Naive thymus-derived CD4-positive, alpha-beta T cell (primary cell): ENCODE measurements around the gene SLC4A1. TPM values are rescaled to one million over a fixed set of nuclear protein-coding genes. Genes with fewer than 3 reads are reported as not detected.

ENCODE experiments used
- ATAC-seq: fragments of 150-1000 bp; cut with Tn5 transposase; 2 replicates; pipeline ENCODE4 v1.10.0; 2021; ENCODE audit warnings: mild to moderate bottlenecking, moderate library complexity
- CTCF ChIA-PET: fragments of 350-600 bp; sonication (Branson Sonifier 250); formaldehyde crosslinking; loops from one replicate; lab custom pipeline; 2021; ENCODE audit warnings: antibody characterized with exemption; lab: Charles Lee
- POLR2A ChIA-PET: fragments of 350-600 bp; sonication (Branson Sonifier 250); formaldehyde crosslinking; loops from one replicate; lab custom pipeline; 2021; ENCODE audit warnings: antibody characterized with exemption, inconsistent platforms; lab: Charles Lee
- DNase-seq, 9 donors: peaks; one replicate each; pipeline versions ENCODE4 v3.0.0 to v3.0.0-alpha.2; 2020 to 2022; ENCODE audit warnings: mixed read lengths in 1 of 9
- H3K27ac ChIP-seq: one replicate; pipeline ENCODE4 v1.7.0; 2013; ENCODE audit warnings: mild to moderate bottlenecking, low read depth, low read length, moderate library complexity
- H3K27me3 ChIP-seq, 2 donors: one replicate each; pipeline ENCODE4 v1.7.0; 2013; ENCODE audit warnings: low read length in 2 of 2, mild to moderate bottlenecking in 2 of 2, moderate library complexity in 2 of 2; ENCODE audit not compliant: control insufficient read depth in 2 of 2, insufficient read depth in 2 of 2
- H3K36me3 ChIP-seq, 3 experiments: 1 replicate in 2 of 3; 2 replicates in 1 of 3; pipeline ENCODE4 v1.7.0; 2013; ENCODE audit warnings: low read length in 3 of 3, mild to moderate bottlenecking in 3 of 3, moderate library complexity in 1 of 3; ENCODE audit not compliant: insufficient read depth in 3 of 3, control insufficient read depth in 2 of 3
- H3K4me1 ChIP-seq, 2 donors: one replicate each; pipeline ENCODE4 v1.7.0; 2013; ENCODE audit warnings: low read length in 2 of 2, mild to moderate bottlenecking in 2 of 2, moderate library complexity in 1 of 2; ENCODE audit not compliant: control insufficient read depth in 2 of 2, insufficient read depth in 2 of 2
- H3K4me3 ChIP-seq: 2 replicates; pipeline ENCODE4 v1.7.0; 2013; ENCODE audit warnings: mild to moderate bottlenecking, low read length
- H3K9me3 ChIP-seq, 3 experiments: 1 replicate in 2 of 3; 2 replicates in 1 of 3; pipeline ENCODE4 v1.7.0; 2013; ENCODE audit warnings: low read length in 3 of 3; ENCODE audit not compliant: control insufficient read depth in 2 of 3
- H3K27ac Mint-ChIP-seq, 9 donors: one replicate each; pipeline ENCODE4 v1.8.0; 2020 to 2022; ENCODE audit warnings: mixed read lengths in 9 of 9, mild to moderate bottlenecking in 8 of 9, moderate library complexity in 5 of 9, inconsistent platforms in 2 of 9
- H3K27me3 Mint-ChIP-seq, 5 donors: one replicate each; pipeline ENCODE4 v1.8.0; 2021 to 2022; ENCODE audit warnings: mixed read lengths in 5 of 5, mild to moderate bottlenecking in 1 of 5
- H3K36me3 Mint-ChIP-seq, 5 donors: one replicate each; pipeline ENCODE4 v1.8.0; 2020 to 2022; ENCODE audit warnings: mixed read lengths in 5 of 5, mild to moderate bottlenecking in 3 of 5, inconsistent platforms in 1 of 5
- H3K4me1 Mint-ChIP-seq, 7 donors: one replicate each; pipeline ENCODE4 v1.8.0; 2020 to 2022; ENCODE audit warnings: mixed read lengths in 7 of 7, mild to moderate bottlenecking in 3 of 7, inconsistent platforms in 1 of 7
- H3K4me3 Mint-ChIP-seq, 10 donors: one replicate each; pipeline ENCODE4 v1.8.0; 2020 to 2022; ENCODE audit warnings: mild to moderate bottlenecking in 10 of 10, mixed read lengths in 10 of 10, moderate library complexity in 6 of 10, inconsistent platforms in 2 of 10
- H3K9me3 Mint-ChIP-seq, 11 donors: one replicate each; pipeline ENCODE4 v1.8.0; 2020 to 2022; ENCODE audit warnings: mixed read lengths in 11 of 11, mild to moderate bottlenecking in 4 of 11, inconsistent platforms in 1 of 11, moderate library complexity in 1 of 11
- intact Hi-C, 2 donors: fragments of 100-400 bp; cut with micrococcal nuclease; formaldehyde crosslinking; loops; one replicate each; pipeline ENCODE4 v1.15.1; 2023
- polyA plus RNA-seq, 2 donors: library from polyadenylated mRNA; unstranded; fragments of 300-500 nt; fragmentation: Illumina TruSeq; gene quantifications; one replicate each; pipeline ENCODE4 v1.2.3, GENCODE V29; 2021
- total RNA-seq, 6 experiments: library from RNA in 5 of 6; stranded (reverse) in 5 of 6; gene quantifications; 1 replicate in 5 of 6; 2 replicates in 1 of 6; pipeline ENCODE4 v1.2.3 and lab custom pipeline; 2021 to 2026

The SLC4A1 gene
- total and polyA plus RNA-seq, 7 experiments from 2014 or later, result 0.15 TPM; not detected in 6

- H3K27me3 ChIP-seq, result peaks cover 0 to 6% of the 10 kb centered on the region in 2 donors
- Mint-ChIP-seq H3K9me3 (peaks cover 0 to 2% (median 0%) of the 10 kb centered on the region in 11 donors), H3K27me3 (peaks cover 31 to 60% (median 34%) of the 10 kb centered on the region in 5 donors), H3K4me1 (peaks cover 10 to 32% (median 22%) of the 10 kb centered on the region in 7 donors), H3K36me3 (peaks cover 0 to 8% (median 0%) of the 10 kb centered on the region in 5 donors), H3K4me3 (peak overlapping the region in 8 of 10 donors; percentile 10 to 84 (median 42)), H3K27ac (no peak overlapping the region)
- peaks cover 0 to 5% of the 10 kb centered on the region in 2 donors for H3K4me1 ChIP-seq
- CTCF ChIA-PET, result interaction anchor here (1.4 kb wide), 1 partner anchor 99 kb away, joined by 3 read pairs; no protein-coding TSS in a partner anchor
- no peaks in the 10 kb centered on the region for H3K36me3 ChIP-seq
- POLR2A ChIA-PET, result interaction anchor here (0.8 to 3.4 kb wide), 6 partner anchors 11 to 123 kb away, joined by 3 to 23 read pairs (median 6); partner anchors contain the start of genes TMUB2 and UBTF
- intact Hi-C loops, result loop anchor here in 1 of 2 donors (2.0 kb wide), 1 partner anchor 45 kb away; no protein-coding TSS in a partner anchor
- H3K9me3 ChIP-seq, result no peaks in the 10 kb centered on the region
- no peak for ATAC-seq
- no peak overlapping the region for H3K27ac ChIP-seq
- no peak for DNase-seq
- H3K4me3 ChIP-seq, result no peak overlapping the region
These were observed 41.5 kb upstream of the SLC4A1 start for GRCh38 chr17:44309472-44309871.

- Mint-ChIP-seq H3K36me3 (peaks cover 0 to 5% (median 0%) of the 10 kb centered on the region in 5 donors), H3K4me1 (peaks cover 14 to 27% (median 16%) of the 10 kb centered on the region in 7 donors), H3K27me3 (peaks cover 29 to 58% (median 33%) of the 10 kb centered on the region in 5 donors), H3K4me3 (peak overlapping the region; percentile 10 to 84 (median 52)), H3K27ac (peak overlapping the region in 1 of 9 donors; percentile 71), H3K9me3 (peaks cover 0 to 2% (median 0%) of the 10 kb centered on the region in 11 donors)
- H3K9me3 ChIP-seq, result no peaks in the 10 kb centered on the region
- ATAC-seq (no peak), DNase-seq (no peak)
- H3K4me3 ChIP-seq, result no peak overlapping the region
- CTCF ChIA-PET, result no interaction called here
- intact Hi-C loops, result loop anchor here (1.0 to 2.0 kb wide), 4 partner anchors 15 to 88 kb away; partner anchors contain the start of gene SLC25A39 (in 1 of the 2)
- H3K4me1 ChIP-seq, result peaks cover 0 to 5% of the 10 kb centered on the region in 2 donors
- POLR2A ChIA-PET, result interaction anchor here (0.5 to 3.4 kb wide), 6 partner anchors 8 to 162 kb away, joined by 3 to 23 read pairs (median 6); partner anchors contain the start of genes TMUB2 and UBTF
- H3K36me3 ChIP-seq, result no peaks in the 10 kb centered on the region
- peaks cover 0 to under 1% of the 10 kb centered on the region in 2 donors for H3K27me3 ChIP-seq
- no peak overlapping the region for H3K27ac ChIP-seq
These were observed 40.9 kb upstream of the SLC4A1 start for GRCh38 chr17:44308865-44309264.

DNA sequence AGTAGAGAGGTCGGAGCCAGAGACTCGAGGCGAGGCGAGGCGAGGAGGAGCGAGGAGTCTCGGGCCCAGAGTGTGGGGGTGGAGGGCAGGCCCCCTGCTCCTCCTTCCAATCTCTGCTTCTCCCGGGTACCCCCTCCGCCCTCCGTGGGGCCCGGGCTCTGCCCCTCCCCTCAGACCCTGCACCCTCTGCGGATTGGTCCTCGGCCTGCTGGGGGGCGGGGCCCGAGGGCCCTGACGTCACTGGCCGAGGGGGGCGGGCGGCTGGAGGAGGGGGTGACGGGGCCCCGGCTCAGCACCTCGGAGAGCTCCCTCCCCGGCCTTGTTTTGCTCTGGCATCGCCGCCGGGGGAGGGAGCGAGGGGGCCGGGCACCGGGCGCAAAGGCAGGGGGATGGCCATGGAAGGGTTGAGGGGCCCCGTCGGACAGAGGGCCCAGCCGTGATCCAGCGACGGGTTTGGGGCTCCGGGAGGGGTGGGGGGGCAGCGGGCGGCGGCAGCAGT, 40.4 kb upstream of the SLC4A1 start, which contains the start of gene RUNDC3A:
TSS of gene RUNDC3A (plus strand) at position 282 of the 499 bp plus-strand sequence. CDS start 232 bp downstream, outside the sequence.
- H3K4me1 Mint-ChIP-seq, result peaks cover 14 to 27% (median 15%) of the 10 kb centered on the region in 7 donors
- Histone ChIP-seq H3K27me3 (no peaks in the 10 kb centered on the region), H3K27ac (no peak within 1 kb of the TSS), H3K4me3 (no peak within 1 kb of the TSS), H3K4me1 (peaks cover 0 to 5% of the 10 kb centered on the region in 2 donors), H3K36me3 (no peaks in the 10 kb centered on the region), H3K9me3 (no peaks in the 10 kb centered on the region)
- intact Hi-C loops, result loop anchor here (1.0 to 2.0 kb wide), 4 partner anchors 16 to 87 kb away; partner anchors contain the start of gene SLC25A39 (in 1 of the 2)
- ATAC-seq (peak; percentile 99), DNase-seq (peak; percentile 75 to 90 (median 85))
- peaks cover 28 to 57% (median 32%) of the 10 kb centered on the region in 5 donors for H3K27me3 Mint-ChIP-seq
- H3K4me3 Mint-ChIP-seq, result peak within 1 kb of the TSS; percentile 42 to 84 (median 63)
- POLR2A ChIA-PET, result interaction anchor here (0.5 to 3.4 kb wide), 5 partner anchors 8 to 161 kb away, joined by 3 to 23 read pairs (median 5); partner anchors contain the start of genes TMUB2 and UBTF
- peaks cover 0 to 5% (median 0%) of the 10 kb centered on the region in 5 donors for H3K36me3 Mint-ChIP-seq
- peak within 1 kb of the TSS in 3 of 9 donors; percentile 13 to 75 (median 71) for H3K27ac Mint-ChIP-seq
- CTCF ChIA-PET, result no interaction called here
- peaks cover 0 to 2% (median 0%) of the 10 kb centered on the region in 11 donors for H3K9me3 Mint-ChIP-seq

DNA sequence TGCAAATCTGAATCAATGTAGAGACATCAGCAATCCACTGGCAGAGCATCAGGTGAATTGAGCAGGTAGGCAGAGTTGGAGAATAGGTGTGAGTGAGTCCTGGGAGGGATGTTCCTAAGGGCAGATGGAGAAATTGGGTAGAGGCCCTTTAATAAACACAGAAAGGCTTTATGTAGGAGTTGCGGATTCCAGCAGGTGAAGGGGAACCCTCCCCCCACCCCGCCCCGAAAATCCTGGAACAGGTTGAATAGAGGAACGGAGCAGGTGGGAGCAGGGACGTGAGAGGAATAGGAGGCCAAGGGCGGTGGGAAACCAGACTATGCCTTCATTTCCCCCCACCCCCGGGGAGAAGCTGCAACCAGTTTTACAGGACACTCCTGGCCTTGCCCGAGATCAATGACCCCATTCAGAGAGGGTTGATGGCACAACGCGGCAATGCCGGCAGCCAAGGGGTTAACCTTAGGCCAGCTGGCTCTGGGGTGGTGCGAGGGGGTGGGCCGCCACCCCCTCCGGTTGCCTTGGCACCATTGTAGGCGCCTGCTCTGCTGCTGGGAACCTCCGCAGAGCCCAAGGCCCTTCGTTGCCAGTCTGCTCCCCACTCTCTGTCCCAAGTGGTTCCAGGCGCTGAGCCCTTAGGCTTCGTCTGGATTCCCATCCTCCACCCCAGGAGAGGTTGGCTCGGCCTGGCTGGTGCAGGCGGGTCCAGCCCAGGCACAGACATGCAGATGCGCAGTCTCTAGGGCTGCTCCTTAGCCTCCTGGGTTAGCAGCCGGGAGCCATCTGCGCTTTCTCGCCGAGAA, 39.7 kb upstream of the SLC4A1 start:
- Mint-ChIP-seq H3K27ac (peak overlapping the region in 2 of 9 donors; percentile 13 to 75), H3K27me3 (peaks cover 27 to 52% (median 32%) of the 10 kb centered on the region in 5 donors), H3K36me3 (peaks cover 0 to 5% (median 0%) of the 10 kb centered on the region in 5 donors), H3K9me3 (peaks cover 0 to 2% (median 0%) of the 10 kb centered on the region in 11 donors), H3K4me3 (peak overlapping the region; percentile 25 to 84 (median 56)), H3K4me1 (peaks cover 14 to 27% (median 15%) of the 10 kb centered on the region in 7 donors)
- no peak overlapping the region for H3K27ac ChIP-seq
- H3K9me3 ChIP-seq, result no peaks in the 10 kb centered on the region
- no peak overlapping the region for H3K4me3 ChIP-seq
- H3K36me3 ChIP-seq, result no peaks in the 10 kb centered on the region
- DNase-seq, result peak in 1 of 9 donors; percentile 22
- ChIA-PET POLR2A (interaction anchor here (1.8 to 3.4 kb wide), 2 partner anchors 86 to 121 kb away, joined by 10 to 23 read pairs; partner anchors contain the start of genes TMUB2 and UBTF), CTCF (no interaction called here)
- ATAC-seq, result peak; percentile 12
- H3K27me3 ChIP-seq, result no peaks in the 10 kb centered on the region
- intact Hi-C loops, result loop anchor here (1.0 to 2.0 kb wide), 4 partner anchors 17 to 86 kb away; partner anchors contain the start of gene SLC25A39 (in 1 of the 2)
- peaks cover 0 to 5% of the 10 kb centered on the region in 2 donors for H3K4me1 ChIP-seq

DNA sequence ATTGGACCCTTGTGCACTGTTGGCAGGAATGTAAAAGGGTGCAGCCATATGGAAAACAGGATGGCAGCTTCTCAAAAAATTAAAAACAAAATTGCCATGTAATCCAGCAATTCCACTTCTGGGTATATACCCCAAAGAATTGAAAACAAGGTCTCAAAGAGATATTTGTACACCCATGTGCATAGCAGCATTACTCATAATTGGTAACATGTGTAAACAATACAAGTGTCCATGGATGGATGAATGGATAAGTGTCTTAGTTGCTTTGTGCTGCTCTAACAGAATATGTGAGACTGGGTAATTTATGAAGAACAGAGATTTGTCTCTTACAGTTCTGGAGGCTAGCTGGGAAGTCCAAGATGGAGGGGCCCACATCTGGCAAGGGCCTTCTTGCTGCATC, 36.7 kb upstream of the SLC4A1 start:
- H3K4me3 ChIP-seq, result no peak overlapping the region
- H3K36me3 ChIP-seq, result no peaks in the 10 kb centered on the region
- no peaks in the 10 kb centered on the region for H3K9me3 ChIP-seq
- Mint-ChIP-seq H3K4me1 (peaks cover 9 to 20% (median 11%) of the 10 kb centered on the region in 7 donors), H3K36me3 (peaks cover 0 to 5% (median 0%) of the 10 kb centered on the region in 5 donors), H3K27me3 (peaks cover 21 to 46% (median 32%) of the 10 kb centered on the region in 5 donors), H3K27ac (peak overlapping the region in 1 of 9 donors; percentile 51), H3K9me3 (peaks cover 0 to 2% (median 0%) of the 10 kb centered on the region in 11 donors), H3K4me3 (no peak overlapping the region)
- H3K4me1 ChIP-seq, result peaks cover 0 to 5% of the 10 kb centered on the region in 2 donors
- intact Hi-C loops, result no loop called here
- DNase-seq (no peak), ATAC-seq (no peak)
- ChIA-PET CTCF (interaction anchor here (0.6 to 0.7 kb wide), 3 partner anchors 25 to 94 kb away, joined by 3 to 4 read pairs (median 3); no protein-coding TSS in a partner anchor), POLR2A (interaction anchor here (1.3 kb wide), 1 partner anchor 10 kb away, joined by 3 read pairs; no protein-coding TSS in a partner anchor)
- no peaks in the 10 kb centered on the region for H3K27me3 ChIP-seq
- no peak overlapping the region for H3K27ac ChIP-seq

DNA sequence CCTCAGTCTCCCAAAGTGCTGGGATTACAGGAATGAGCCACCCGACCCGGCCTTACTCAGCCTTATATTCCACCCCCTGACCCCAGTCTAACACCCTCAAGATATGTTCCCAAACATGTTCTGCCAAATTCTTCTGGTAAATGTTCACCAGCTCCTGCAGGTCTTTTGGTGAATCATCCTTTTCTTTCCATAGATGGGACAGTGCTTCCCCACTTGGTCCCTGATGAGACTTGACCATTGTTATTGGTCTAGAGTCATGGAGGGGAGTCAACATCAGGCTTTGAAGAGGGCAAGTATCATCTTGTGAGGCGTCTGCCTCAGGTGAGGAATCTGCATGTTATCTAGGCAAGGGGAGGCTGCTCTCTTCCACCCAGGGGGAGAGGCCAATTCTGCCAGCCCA, 30.0 kb upstream of the SLC4A1 start:
- H3K36me3 Mint-ChIP-seq, result no peaks in the 10 kb centered on the region
- no peak overlapping the region for H3K4me3 Mint-ChIP-seq
- no peaks in the 10 kb centered on the region for H3K36me3 ChIP-seq
- H3K4me1 Mint-ChIP-seq, result peaks cover 0 to 3% (median 0%) of the 10 kb centered on the region in 7 donors
- H3K4me1 ChIP-seq, result no peaks in the 10 kb centered on the region
- DNase-seq (no peak), ATAC-seq (no peak)
- no peaks in the 10 kb centered on the region for H3K9me3 ChIP-seq
- H3K27ac Mint-ChIP-seq, result peak overlapping the region in 2 of 9 donors; percentile 25 to 59
- intact Hi-C loops, result no loop called here
- H3K9me3 Mint-ChIP-seq, result no peaks in the 10 kb centered on the region
- H3K27me3 ChIP-seq, result no peaks in the 10 kb centered on the region
- peaks cover 0 to 15% (median 6%) of the 10 kb centered on the region in 5 donors for H3K27me3 Mint-ChIP-seq
- H3K27ac ChIP-seq, result no peak overlapping the region
- no peak overlapping the region for H3K4me3 ChIP-seq
- CTCF ChIA-PET, result no interaction called here
- POLR2A ChIA-PET, result no interaction called here
